Activated CD8-positive, alpha-beta memory T cell treated with anti-CD3 and anti-CD28 coated beads for 4 hours (primary cell): ENCODE results near the gene EFNB2.

Experiments used
- DNase-seq, 2 donors: peaks; one replicate each; pipeline ENCODE4 v3.0.0-alpha.2; 2020; ENCODE audit warnings: low read depth in 2 of 2

The EFNB2 gene

GRCh38 chr13:106484537-106485193, 50.8 kb downstream of the EFNB2 start:
- DNase-seq, result no peak

DNA sequence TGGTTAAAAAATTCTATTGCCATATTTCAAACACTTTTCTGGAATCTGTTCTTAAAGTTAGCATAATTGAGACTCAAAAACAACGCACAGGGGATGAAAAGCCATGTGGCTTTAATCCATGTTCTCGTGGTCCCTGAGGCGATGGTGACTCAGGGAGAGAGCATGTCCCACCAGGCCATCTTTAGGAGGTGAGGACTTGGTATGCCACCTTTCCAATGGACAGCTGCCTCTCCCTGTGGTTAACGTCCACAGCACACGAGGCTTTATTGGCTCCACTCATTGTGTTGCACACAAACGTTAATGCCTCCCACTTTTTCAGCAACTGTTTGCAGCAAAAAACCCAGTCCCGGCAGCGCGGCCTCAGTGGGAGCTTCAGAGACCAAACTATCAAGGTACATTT, 51.4 kb downstream of the EFNB2 start:
- no peak for DNase-seq

DNA sequence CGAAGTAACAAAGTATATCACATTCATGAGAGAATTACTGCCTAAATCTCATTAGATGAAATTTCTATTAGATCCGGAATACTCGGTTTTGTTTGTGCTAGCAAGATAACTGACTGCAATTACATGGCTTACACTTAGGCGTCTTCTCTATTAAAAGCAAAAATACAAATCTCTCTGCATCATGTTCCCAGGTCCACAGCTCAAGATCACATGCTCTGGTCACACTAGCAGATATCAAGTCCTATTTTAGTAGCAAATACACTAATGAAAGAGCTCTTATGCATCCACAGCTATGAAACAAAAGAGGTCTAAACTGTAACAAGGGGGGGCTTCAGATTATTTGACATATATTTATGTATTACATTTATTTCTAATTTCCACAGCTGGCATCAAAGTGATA, 53.5 kb downstream of the EFNB2 start:
- DNase-seq, result no peak

DNA sequence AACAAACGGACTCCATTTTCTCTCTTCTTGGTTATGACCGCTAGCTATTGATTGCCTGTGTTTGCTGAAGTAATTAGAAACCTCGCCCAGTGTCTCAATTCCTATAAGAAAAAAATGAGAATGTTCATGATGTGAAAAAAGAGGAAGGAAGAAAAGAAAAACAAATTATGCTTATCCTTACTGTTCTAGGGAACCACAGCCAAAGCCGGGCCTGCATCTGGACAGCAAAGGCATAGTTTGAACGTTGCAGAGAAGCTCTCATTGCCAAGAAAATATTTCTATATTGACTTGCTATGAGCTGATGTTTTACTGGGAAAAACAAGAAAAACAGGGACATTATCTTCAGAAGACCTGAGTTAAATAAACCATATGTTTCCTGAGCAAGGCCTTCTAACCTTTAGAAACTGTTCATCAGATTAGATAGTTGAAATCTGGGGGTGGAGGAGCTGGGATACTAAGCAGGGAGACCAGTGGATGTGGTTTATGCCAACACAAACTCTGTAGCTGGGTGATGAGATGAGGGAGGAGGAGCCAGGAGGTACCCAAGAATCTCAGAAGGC, 55.0 kb downstream of the EFNB2 start:
- no peak for DNase-seq

GRCh38 chr13:106479929-106480328, 55.5 kb downstream of the EFNB2 start:
- no peak for DNase-seq

GRCh38 chr13:106478116-106478515, 57.3 kb downstream of the EFNB2 start:
- no peak for DNase-seq

DNA sequence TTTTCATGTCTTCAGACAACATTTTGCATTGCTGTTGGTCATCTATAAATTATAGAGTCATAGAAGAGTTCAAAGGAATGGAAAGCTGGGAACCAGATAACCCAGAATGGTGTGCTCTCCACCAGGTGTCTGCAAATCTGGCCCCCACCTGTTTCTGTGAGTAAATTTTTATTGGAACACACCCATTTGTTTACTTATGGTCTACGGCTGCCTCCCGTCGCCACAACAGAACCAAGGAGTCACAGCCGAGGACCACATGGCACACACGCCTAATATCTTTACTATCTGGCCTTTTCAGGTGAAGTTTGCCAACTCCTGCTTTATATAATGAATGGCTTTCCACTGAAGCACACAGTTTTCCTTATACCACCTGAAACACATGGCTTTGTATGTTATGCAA, 58.2 kb downstream of the EFNB2 start:
- DNase-seq, result no peak

DNA sequence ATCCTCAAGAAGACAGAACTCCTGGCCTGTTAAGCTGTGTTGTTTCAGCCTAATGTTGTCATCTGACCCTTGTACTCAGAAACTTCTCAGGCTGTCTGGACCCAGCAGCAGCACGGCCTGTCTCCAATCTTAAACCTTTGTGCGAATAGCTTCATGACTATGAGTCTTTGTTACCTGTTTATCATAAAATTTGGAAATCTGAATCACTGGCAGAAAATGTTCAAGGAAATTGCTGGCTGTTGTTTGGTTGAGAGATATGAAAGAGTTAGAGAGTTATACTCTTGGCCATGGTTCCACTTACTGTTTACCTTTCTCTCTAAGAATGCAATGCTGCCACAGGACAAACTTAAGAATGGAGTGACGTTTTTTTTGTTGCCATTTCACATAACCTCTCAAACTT, 59.6 kb downstream of the EFNB2 start:
- DNase-seq, result no peak

DNA sequence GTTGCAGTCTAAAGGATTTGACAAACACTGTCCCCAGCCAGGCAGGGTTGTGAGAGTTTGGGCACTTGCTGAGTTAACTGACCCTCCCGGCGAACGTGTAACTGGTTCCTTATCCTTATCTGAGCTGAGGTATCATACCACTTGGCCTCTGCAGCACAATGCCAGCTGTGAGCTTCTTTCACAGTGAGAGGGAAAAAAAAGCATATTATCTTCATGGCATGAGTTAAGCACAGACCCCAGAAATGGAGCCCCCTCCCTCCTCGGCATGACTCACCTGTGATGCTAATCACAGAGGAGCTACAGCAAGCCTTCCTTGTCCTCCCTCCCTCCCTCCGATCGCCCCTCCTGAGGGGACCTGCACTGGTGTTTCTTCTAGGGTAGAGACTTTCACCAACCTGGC, 60.5 kb downstream of the EFNB2 start:
- DNase-seq, result no peak

GRCh38 chr13:106473154-106473553, 62.3 kb downstream of the EFNB2 start:
- no peak for DNase-seq

- DNase-seq, result no peak
Measured at GRCh38 chr13:106472621-106473020, 62.8 kb downstream of the EFNB2 start.

DNA sequence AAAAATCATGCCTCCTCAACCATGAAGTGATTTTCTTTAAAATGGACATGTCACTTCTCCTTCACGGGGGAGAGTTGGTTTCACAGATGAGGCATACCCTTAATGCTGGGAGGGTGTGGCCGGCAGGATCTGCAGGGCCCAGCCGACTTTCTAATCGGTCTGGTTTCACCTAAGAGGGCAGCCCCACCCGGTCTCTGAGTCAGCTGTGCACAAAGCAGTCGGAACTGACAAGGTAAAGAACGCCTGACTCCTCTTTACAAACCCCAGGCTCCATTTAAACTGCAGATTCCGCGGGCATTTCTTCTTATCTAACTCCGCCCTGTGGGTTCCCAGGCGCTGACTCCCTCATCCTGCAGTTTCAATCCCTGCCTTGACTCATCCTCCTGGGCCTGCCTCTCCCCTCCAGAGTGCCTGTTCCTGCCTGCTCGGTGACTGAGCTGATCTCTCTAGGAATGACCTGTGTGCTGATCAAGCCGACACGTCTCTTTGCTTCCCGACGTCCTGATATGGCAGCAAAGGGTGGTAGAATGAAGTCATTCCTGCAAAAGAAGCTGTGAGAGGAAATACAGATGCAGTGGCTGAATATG, 63.4 kb downstream of the EFNB2 start:
- DNase-seq, result no peak

DNA sequence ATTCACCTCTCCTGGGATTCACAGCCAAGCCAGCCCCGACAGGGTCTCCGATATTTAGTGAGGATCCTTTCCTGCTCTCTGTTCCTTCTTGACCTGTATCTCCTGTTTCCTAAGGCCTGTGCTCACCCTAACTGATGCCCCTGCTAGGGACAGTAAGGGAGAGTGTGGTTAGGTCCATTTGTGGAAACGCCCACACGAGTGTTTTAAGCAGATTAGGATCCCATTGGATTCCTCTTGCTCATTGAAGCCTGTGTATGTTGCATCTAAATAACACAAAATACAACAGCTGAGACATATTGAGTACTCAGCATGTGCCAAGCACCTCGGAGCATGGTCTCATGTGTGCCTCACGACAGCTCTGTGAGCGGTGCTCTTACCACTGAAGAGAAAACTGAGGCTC, 64.9 kb downstream of the EFNB2 start:
- no peak for DNase-seq

- DNase-seq, result no peak
Measured at GRCh38 chr13:106468744-106469590, 66.5 kb downstream of the EFNB2 start.

GRCh38 chr13:106468207-106468606, 67.3 kb downstream of the EFNB2 start:
- no peak for DNase-seq

- no peak for DNase-seq
Measured at GRCh38 chr13:106467427-106468122, 67.9 kb downstream of the EFNB2 start.

DNA sequence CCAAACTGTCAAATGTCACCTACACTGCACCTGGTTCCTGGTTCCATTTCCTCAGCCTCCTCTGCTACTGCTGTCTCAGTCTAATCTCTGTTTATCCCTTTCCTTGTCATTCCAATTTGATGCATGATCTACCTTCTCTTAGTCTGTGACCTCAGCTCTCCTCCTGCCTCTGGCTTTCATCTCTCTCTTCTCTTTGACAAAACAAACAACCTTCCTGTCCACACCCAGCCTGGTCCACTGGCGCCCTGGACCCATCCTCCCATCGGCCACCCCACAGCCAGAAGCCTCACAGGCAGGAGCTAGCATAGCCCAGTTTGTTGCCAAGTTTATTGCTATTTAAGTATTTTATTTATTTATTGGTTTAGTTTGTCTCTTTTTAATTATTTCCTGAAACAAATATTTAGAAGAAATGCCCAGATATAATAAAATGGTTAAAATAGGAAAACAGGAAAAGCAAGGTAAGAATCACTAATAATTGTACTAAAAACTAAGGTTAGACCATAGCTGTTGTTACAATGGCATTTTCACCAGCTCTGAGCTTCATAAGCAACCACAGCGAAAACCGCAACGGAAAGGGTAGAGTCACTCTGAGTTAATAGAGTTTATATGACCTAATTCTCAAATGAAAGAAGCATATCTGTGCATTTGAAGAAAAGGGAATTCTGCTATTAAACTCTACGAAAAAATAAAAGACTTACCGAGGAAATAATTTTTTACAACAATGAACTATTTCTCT, 68.6 kb downstream of the EFNB2 start:
- DNase-seq, result no peak

DNA sequence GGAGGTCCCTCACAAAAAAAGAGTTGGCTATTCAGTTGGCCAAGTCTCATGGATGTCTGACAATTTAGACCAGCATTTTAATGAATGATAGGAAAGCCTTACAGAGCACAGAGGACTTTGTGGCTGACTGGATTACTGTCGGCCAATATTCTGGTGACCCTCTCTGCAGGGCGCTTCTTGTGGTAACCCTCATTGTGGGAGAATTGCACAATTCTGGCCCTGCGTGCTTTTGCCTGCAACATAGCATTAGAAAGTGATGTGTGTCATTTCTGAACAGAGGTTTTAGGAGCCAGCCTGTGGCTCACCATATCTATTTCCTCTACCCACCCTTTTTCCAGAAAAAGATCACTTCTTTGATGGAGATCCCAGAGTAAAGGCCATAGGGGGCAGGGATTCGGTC, 71.4 kb downstream of the EFNB2 start:
- DNase-seq, result no peak

- DNase-seq, result no peak
Measured at GRCh38 chr13:106462710-106463109, 72.8 kb downstream of the EFNB2 start.

DNA sequence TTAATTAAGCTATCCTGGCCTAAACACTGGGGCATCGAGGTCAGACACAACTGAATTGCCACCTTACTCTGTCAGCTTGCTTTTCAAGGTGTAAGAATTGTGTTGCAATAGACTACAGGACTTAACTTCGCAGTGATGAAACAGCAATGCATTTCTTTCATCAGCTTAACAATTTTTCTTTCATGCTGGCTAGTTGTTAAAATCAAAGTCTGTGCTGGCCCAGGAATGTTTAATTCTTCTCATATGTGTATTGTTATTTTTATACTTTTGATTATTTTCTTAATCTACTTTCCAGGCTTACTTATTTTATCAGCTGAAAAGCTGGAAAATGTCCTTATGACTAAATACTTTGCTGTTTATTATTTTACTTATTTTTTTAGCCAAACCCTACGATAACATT, 79.7 kb downstream of the EFNB2 start:
- no peak for DNase-seq

DNA sequence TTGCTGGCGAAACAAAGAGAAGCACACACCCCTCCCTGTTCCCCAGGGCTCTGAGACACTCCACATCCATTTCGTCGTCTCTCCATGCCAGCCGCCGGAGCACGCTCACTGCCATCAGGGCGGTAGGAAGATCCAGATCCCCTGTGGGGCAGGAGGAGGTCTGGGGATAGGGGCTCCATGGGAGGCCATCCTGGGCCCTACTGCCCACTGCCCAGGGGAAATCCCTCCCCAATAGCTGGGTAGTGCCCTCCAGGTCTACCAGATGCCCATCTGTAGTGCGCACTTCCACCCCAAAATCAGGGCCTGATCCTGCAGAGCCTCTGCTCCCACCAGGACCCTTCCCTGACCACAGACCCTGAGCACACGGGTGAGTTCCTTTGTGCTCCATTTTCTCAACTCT, 80.3 kb downstream of the EFNB2 start:
- no peak for DNase-seq
